ENCODE data around the gene SLC5A5. TPM values are rescaled to one million over a fixed set of nuclear protein-coding genes. Genes with fewer than 3 reads are reported as not detected.
"Not testable (repeated sequence)": the region's sequence is repeated elsewhere in the genome, so short reads cannot be mapped to it uniquely, and the experiment has no call there.

The SLC5A5 gene
- total RNA-seq, 4 donors from 2014 or later: not detected

- H3K4me3 ChIP-seq: no peak overlapping the region
- no peaks in the 10 kb centered on the region for H3K27me3 ChIP-seq
Observed at GRCh38 chr19:17883627-17884410, 12.1 kb downstream of the SLC5A5 start.

GRCh38 chr19:17886515-17886914 lies 14.8 kb downstream of the SLC5A5 start:
- ATAC-seq: no peak
- in situ Hi-C loops (cut with MboI; ENCODE audit: low sequenced_read_pairs in 4 of 4) (no loop called here), intact Hi-C loops (cut with DNase I; ENCODE audit: low total_unique reads) (no loop called here)
- Histone ChIP-seq H3K4me1 (no peaks in the 10 kb centered on the region), H3K27ac (no peak overlapping the region), H3K27me3 (peaks cover 0 to 8% (median 4%) of the 10 kb centered on the region in 3 donors), H3K9me3 (no peaks in the 10 kb centered on the region), H3K4me3 (no peak overlapping the region), H3K36me3 (no peaks in the 10 kb centered on the region)
- DNase-seq: no peak
- TF ChIP-seq POLR2A (IDR thresholded peaks at IDR 0.05) (no peak), CTCF (IDR thresholded peaks at IDR 0.05 in 4 of 5, conservative IDR thresholded peaks at IDR 0.05 in 1 of 5) (no peak)

More at GRCh38 chr19:17883627-17884410, 12.1 kb downstream of the SLC5A5 start:
- ATAC-seq (no peak), DNase-seq (no peak)
- TF ChIP-seq POLR2A (IDR thresholded peaks at IDR 0.05) (no peak), CTCF (IDR thresholded peaks at IDR 0.05 in 4 of 5, conservative IDR thresholded peaks at IDR 0.05 in 1 of 5) (no peak)
- H3K36me3 ChIP-seq: no peaks in the 10 kb centered on the region
- intact Hi-C loops (cut with DNase I; ENCODE audit: low total_unique reads): no loop called here
- in situ Hi-C loops (cut with MboI; ENCODE audit: low sequenced_read_pairs in 4 of 4): no loop called here
- H3K4me1 ChIP-seq: no peaks in the 10 kb centered on the region
- H3K9me3 ChIP-seq: no peaks in the 10 kb centered on the region
- no peak overlapping the region for H3K27ac ChIP-seq

GRCh38 chr19:17887221-17887620 lies 15.5 kb downstream of the SLC5A5 start:
- in situ Hi-C loops (cut with MboI; ENCODE audit: low sequenced_read_pairs in 4 of 4); ATAC-seq; H3K27ac ChIP-seq; H3K4me1 ChIP-seq; H3K4me3 ChIP-seq; H3K9me3 ChIP-seq; H3K36me3 ChIP-seq; DNase-seq; intact Hi-C loops (cut with DNase I; ENCODE audit: low total_unique reads): not testable (repeated sequence)
- peaks cover 4 to 14% (median 4%) of the 10 kb centered on the region in 3 donors for H3K27me3 ChIP-seq

- no peak for ATAC-seq
- H3K27ac ChIP-seq: no peak overlapping the region
- no peak overlapping the region for H3K4me3 ChIP-seq
- in situ Hi-C loops (cut with MboI; ENCODE audit: low sequenced_read_pairs in 4 of 4) (no loop called here), intact Hi-C loops (cut with DNase I; ENCODE audit: low total_unique reads) (no loop called here)
- no peak for DNase-seq
- H3K9me3 ChIP-seq: no peaks in the 10 kb centered on the region
- H3K4me1 ChIP-seq: no peaks in the 10 kb centered on the region
- H3K36me3 ChIP-seq: no peaks in the 10 kb centered on the region
- H3K27me3 ChIP-seq: peaks cover 4 to 17% (median 4%) of the 10 kb centered on the region in 3 donors
- TF ChIP-seq POLR2A (IDR thresholded peaks at IDR 0.05): no peak
- TF ChIP-seq CTCF (IDR thresholded peaks at IDR 0.05 in 4 of 5, conservative IDR thresholded peaks at IDR 0.05 in 1 of 5): no peak
Observed at GRCh38 chr19:17888260-17888659, 16.5 kb downstream of the SLC5A5 start.

- Histone ChIP-seq H3K4me3 (no peak overlapping the region), H3K27me3 (peaks cover 4 to 18% (median 10%) of the 10 kb centered on the region in 3 donors), H3K4me1 (no peaks in the 10 kb centered on the region), H3K9me3 (no peaks in the 10 kb centered on the region), H3K36me3 (no peaks in the 10 kb centered on the region), H3K27ac (no peak overlapping the region)
- intact Hi-C loops (cut with DNase I; ENCODE audit: low total_unique reads): no loop called here
- no peak for TF ChIP-seq POLR2A (IDR thresholded peaks at IDR 0.05)
- TF ChIP-seq CTCF (IDR thresholded peaks at IDR 0.05 in 4 of 5, conservative IDR thresholded peaks at IDR 0.05 in 1 of 5): no peak
- no peak for ATAC-seq
- no peak for DNase-seq
- in situ Hi-C loops (cut with MboI; ENCODE audit: low sequenced_read_pairs in 4 of 4): no loop called here
Observed at GRCh38 chr19:17889609-17890214, 18.0 kb downstream of the SLC5A5 start.
